ENCODE data around the gene SAXO1.

DNA sequence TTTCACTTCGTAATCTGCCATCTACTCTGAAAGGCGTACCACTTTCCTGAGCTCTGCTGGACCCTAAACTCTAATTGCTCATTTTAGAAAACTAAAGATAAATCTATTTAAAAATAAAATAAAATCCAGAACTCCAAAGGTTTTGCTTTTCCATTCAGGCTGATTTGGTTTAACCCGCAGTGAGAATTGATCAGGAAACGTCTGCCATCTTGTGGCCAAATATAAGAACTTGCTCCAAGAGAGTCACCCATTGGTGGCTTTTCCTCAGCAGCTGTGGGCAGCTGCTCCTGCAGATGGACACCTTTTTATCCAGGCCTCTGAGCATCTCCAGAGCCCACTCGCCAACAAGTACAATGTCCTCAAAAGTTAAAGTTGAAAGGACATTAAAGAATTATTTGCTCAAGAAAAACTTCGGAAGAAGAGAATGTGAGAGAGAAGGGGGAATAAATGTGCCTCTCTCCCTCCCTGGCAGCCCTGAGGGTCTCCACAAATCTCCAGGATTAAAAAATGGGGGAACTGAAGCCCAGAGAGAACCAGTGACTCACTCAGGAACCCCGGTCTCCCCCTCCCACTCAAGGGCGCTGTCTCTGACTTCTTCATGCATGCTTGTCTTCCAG is 4.1 kb downstream of the SAXO1 start:
- TF ChIP-seq CTCF (IDR thresholded peaks at IDR 0.05; ENCODE audit: low read depth, low read length) (peak; percentile 75), EZH2phosphoT487 (IDR thresholded peaks at IDR 0.05; ENCODE audit: low read depth) (no peak)

Measured in OCI-LY3 (cell line).